ENCODE data around the gene ZSWIM8. TPM values are rescaled to one million over a fixed set of nuclear protein-coding genes. Genes with fewer than 3 reads are reported as not detected.
"Not testable (repeated sequence)": the region's sequence is repeated elsewhere in the genome, so short reads cannot be mapped to it uniquely, and the experiment has no call there.

The ZSWIM8 gene
- total and polyA plus RNA-seq, 4 experiments from 2014 or later, result 4.5 to 100 (median 58.9) TPM

DNA sequence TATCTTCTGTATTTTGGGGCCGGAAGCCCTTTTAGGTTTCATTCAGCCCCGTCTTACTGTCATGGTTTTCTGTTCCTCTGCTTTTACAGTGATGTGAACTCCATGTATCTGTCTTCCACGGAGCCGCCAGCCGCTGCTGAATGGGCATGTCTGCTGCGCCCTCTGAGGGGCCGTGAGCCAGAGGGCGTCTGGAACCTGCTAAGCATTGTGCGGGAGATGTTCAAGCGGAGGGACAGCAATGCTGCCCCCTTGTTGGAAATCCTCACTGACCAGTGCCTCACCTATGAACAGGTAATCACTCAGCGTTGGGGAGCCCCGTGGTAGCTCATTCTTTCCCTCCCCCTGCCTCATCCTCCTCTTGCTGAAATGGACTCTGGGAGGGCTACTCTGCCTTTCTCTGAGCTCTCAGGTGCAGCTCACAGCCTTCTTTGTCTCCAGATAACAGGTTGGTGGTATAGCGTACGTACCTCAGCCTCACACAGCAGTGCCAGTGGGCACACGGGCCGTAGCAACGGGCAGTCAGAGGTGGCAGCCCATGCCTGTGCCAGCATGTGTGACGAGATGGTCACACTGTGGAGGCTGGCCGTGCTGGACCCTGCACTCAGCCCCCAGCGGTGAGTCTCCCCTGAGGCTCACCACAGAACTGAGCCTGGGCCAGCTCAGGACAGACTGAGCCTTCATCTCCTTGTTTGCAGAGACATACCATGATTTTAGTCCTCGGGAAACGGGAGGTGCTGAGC is 5.7 kb downstream of the ZSWIM8 start:
- H3K27ac ChIP-seq (ENCODE audit: low read depth, low read length), result no peak overlapping the region
- H3K27me3 Mint-ChIP-seq, result no peaks in the 10 kb centered on the region
- peaks cover 15 to 25% (median 17%) of the 10 kb centered on the region in 4 donors for H3K4me1 Mint-ChIP-seq
- H3K9me3 ChIP-seq (ENCODE audit: control insufficient read depth in 1 of 2, low read length in 2 of 2), result no peaks in the 10 kb centered on the region
- peaks cover 66% of the 10 kb centered on the region for H3K36me3 ChIP-seq (ENCODE audit: insufficient read depth, low read length)
- ChIA-PET CTCF (ENCODE audit: partially characterized antibody) (no interaction called here), POLR2A (ENCODE audit: partially characterized antibody) (interaction anchor here (1.2 kb wide), 1 partner anchor 19 kb away, joined by 5 read pairs; a partner anchor contains a TSS)
- intact Hi-C loops (cut with micrococcal nuclease), result no loop called here
- H3K9me3 Mint-ChIP-seq, result no peaks in the 10 kb centered on the region
- no peak for DNase-seq
- H3K27ac Mint-ChIP-seq, result no peak overlapping the region
- peaks cover 42 to 67% of the 10 kb centered on the region in 2 donors for H3K36me3 Mint-ChIP-seq
- no peak overlapping the region for H3K4me3 ChIP-seq (ENCODE audit: low read length in 2 of 2)
- H3K27me3 ChIP-seq (ENCODE audit: insufficient read depth, low read length), result no peaks in the 10 kb centered on the region
- H3K4me1 ChIP-seq (ENCODE audit: insufficient read depth, low read length), result peaks cover 23% of the 10 kb centered on the region
- H3K4me3 Mint-ChIP-seq, result no peak overlapping the region

GRCh38 chr10:73791871-73792400 is 6.5 kb downstream of the ZSWIM8 start:
- intact Hi-C loops (cut with micrococcal nuclease), result no loop called here
- Mint-ChIP-seq H3K36me3 (peaks cover 42 to 68% of the 10 kb centered on the region in 2 donors), H3K4me3 (no peak overlapping the region), H3K9me3 (no peaks in the 10 kb centered on the region), H3K27ac (no peak overlapping the region), H3K4me1 (peaks cover 9 to 16% (median 10%) of the 10 kb centered on the region in 4 donors), H3K27me3 (no peaks in the 10 kb centered on the region)
- ChIA-PET CTCF (ENCODE audit: partially characterized antibody) (interaction anchor here (1.1 kb wide), 1 partner anchor 88 kb away, joined by 3 read pairs; no protein-coding TSS in a partner anchor), POLR2A (ENCODE audit: partially characterized antibody) (interaction anchor here (1.2 to 1.3 kb wide), 2 partner anchors 18 to 20 kb away, joined by 4 to 5 read pairs; a partner anchor contains a TSS)
- no peak for DNase-seq
- H3K9me3 ChIP-seq (ENCODE audit: control insufficient read depth in 1 of 2, low read length in 2 of 2), result no peaks in the 10 kb centered on the region
- no peaks in the 10 kb centered on the region for H3K27me3 ChIP-seq (ENCODE audit: insufficient read depth, low read length)
- H3K4me1 ChIP-seq (ENCODE audit: insufficient read depth, low read length), result peaks cover 14% of the 10 kb centered on the region
- H3K4me3 ChIP-seq (ENCODE audit: low read length in 2 of 2), result no peak overlapping the region
- H3K27ac ChIP-seq (ENCODE audit: low read depth, low read length), result no peak overlapping the region
- H3K36me3 ChIP-seq (ENCODE audit: insufficient read depth, low read length), result peaks cover 71% of the 10 kb centered on the region

GRCh38 chr10:73793456-73793855 is 8.1 kb downstream of the ZSWIM8 start:
- no peaks in the 10 kb centered on the region for H3K9me3 Mint-ChIP-seq
- Histone ChIP-seq H3K4me1 (ENCODE audit: insufficient read depth, low read length) (peaks cover under 1% of the 10 kb centered on the region), H3K9me3 (ENCODE audit: control insufficient read depth in 1 of 2, low read length in 2 of 2) (no peaks in the 10 kb centered on the region), H3K36me3 (ENCODE audit: insufficient read depth, low read length) (peaks cover 83% of the 10 kb centered on the region), H3K4me3 (ENCODE audit: low read length in 2 of 2) (no peak overlapping the region), H3K27me3 (ENCODE audit: insufficient read depth, low read length) (no peaks in the 10 kb centered on the region), H3K27ac (ENCODE audit: low read depth, low read length) (no peak overlapping the region)
- peaks cover 0 to 6% (median 3%) of the 10 kb centered on the region in 4 donors for H3K4me1 Mint-ChIP-seq
- intact Hi-C loops (cut with micrococcal nuclease), result no loop called here
- H3K36me3 Mint-ChIP-seq, result peaks cover 42 to 79% of the 10 kb centered on the region in 2 donors
- H3K27ac Mint-ChIP-seq, result peak overlapping the region in 4 of 7 donors; percentile 39 to 65 (median 45)
- no peaks in the 10 kb centered on the region for H3K27me3 Mint-ChIP-seq
- H3K4me3 Mint-ChIP-seq, result no peak overlapping the region
- no peak for DNase-seq
- ChIA-PET POLR2A (ENCODE audit: partially characterized antibody) (interaction anchor here (1.3 to 1.8 kb wide), 2 partner anchors 21 to 25 kb away, joined by 3 to 5 read pairs; a partner anchor contains a TSS), CTCF (ENCODE audit: partially characterized antibody) (interaction anchor here (1.2 to 2.4 kb wide), 2 partner anchors 8 to 10 kb away, joined by 3 to 5 read pairs; partner anchors contain the start of gene ZSWIM8)

GRCh38 chr10:73795491-73795890 is 10.1 kb downstream of the ZSWIM8 start:
- Mint-ChIP-seq H3K36me3 (peaks cover 31 to 71% of the 10 kb centered on the region in 2 donors), H3K27ac (peak overlapping the region in 1 of 7 donors; percentile 60)
- H3K4me3 Mint-ChIP-seq; H3K27me3 ChIP-seq (ENCODE audit: insufficient read depth, low read length); H3K27me3 Mint-ChIP-seq; H3K4me3 ChIP-seq (ENCODE audit: low read length in 2 of 2); intact Hi-C loops (cut with micrococcal nuclease); DNase-seq; H3K4me1 Mint-ChIP-seq; H3K4me1 ChIP-seq (ENCODE audit: insufficient read depth, low read length); H3K9me3 Mint-ChIP-seq; H3K27ac ChIP-seq (ENCODE audit: low read depth, low read length); H3K9me3 ChIP-seq (ENCODE audit: control insufficient read depth in 1 of 2, low read length in 2 of 2): not testable (repeated sequence)
- H3K36me3 ChIP-seq (ENCODE audit: insufficient read depth, low read length), result peaks cover 75% of the 10 kb centered on the region
- ChIA-PET POLR2A (ENCODE audit: partially characterized antibody) (interaction anchor here (0.7 to 2.0 kb wide), 6 partner anchors 9 to 64 kb away, joined by 3 to 10 read pairs (median 6); partner anchors contain the start of gene ZSWIM8), CTCF (ENCODE audit: partially characterized antibody) (interaction anchor here (2.4 kb wide), 1 partner anchor 10 kb away, joined by 5 read pairs; the partner anchor contains the start of gene ZSWIM8)

- Mint-ChIP-seq H3K27ac (peak overlapping the region in 3 of 7 donors; percentile 45 to 80 (median 74)), H3K36me3 (peaks cover 27 to 71% of the 10 kb centered on the region in 2 donors)
- H3K4me3 ChIP-seq (ENCODE audit: low read length in 2 of 2); H3K27ac ChIP-seq (ENCODE audit: low read depth, low read length); H3K4me1 ChIP-seq (ENCODE audit: insufficient read depth, low read length); H3K27me3 ChIP-seq (ENCODE audit: insufficient read depth, low read length); H3K9me3 ChIP-seq (ENCODE audit: control insufficient read depth in 1 of 2, low read length in 2 of 2); DNase-seq; H3K4me3 Mint-ChIP-seq; CTCF ChIA-PET (ENCODE audit: partially characterized antibody); H3K9me3 Mint-ChIP-seq; H3K27me3 Mint-ChIP-seq; H3K4me1 Mint-ChIP-seq; intact Hi-C loops (cut with micrococcal nuclease): not testable (repeated sequence)
- H3K36me3 ChIP-seq (ENCODE audit: insufficient read depth, low read length), result peaks cover 73% of the 10 kb centered on the region
- POLR2A ChIA-PET (ENCODE audit: partially characterized antibody), result interaction anchor here (0.7 to 1.7 kb wide), 3 partner anchors 9 to 65 kb away, joined by 3 to 6 read pairs (median 3); no protein-coding TSS in a partner anchor
Observed at GRCh38 chr10:73796035-73796434, 10.6 kb downstream of the ZSWIM8 start.

- Mint-ChIP-seq H3K27ac (peak overlapping the region in 2 of 7 donors; percentile 45 to 74), H3K36me3 (peaks cover 22 to 71% of the 10 kb centered on the region in 2 donors), H3K4me1 (peaks cover 0 to 3% (median 1%) of the 10 kb centered on the region in 4 donors), H3K9me3 (no peaks in the 10 kb centered on the region), H3K27me3 (no peaks in the 10 kb centered on the region), H3K4me3 (no peak overlapping the region)
- POLR2A ChIA-PET (ENCODE audit: partially characterized antibody), result interaction anchor here (1.7 to 2.1 kb wide), 2 partner anchors 10 to 25 kb away, joined by 6 to 7 read pairs; a partner anchor contains a TSS
- Histone ChIP-seq H3K4me3 (ENCODE audit: low read length in 2 of 2) (no peak overlapping the region), H3K27ac (ENCODE audit: low read depth, low read length) (no peak overlapping the region), H3K36me3 (ENCODE audit: insufficient read depth, low read length) (peaks cover 73% of the 10 kb centered on the region), H3K4me1 (ENCODE audit: insufficient read depth, low read length) (no peaks in the 10 kb centered on the region), H3K9me3 (ENCODE audit: control insufficient read depth in 1 of 2, low read length in 2 of 2) (no peaks in the 10 kb centered on the region), H3K27me3 (ENCODE audit: insufficient read depth, low read length) (no peaks in the 10 kb centered on the region)
- intact Hi-C loops (cut with micrococcal nuclease), result no loop called here
- no peak for DNase-seq
- CTCF ChIA-PET (ENCODE audit: partially characterized antibody), result no interaction called here
Observed at GRCh38 chr10:73796766-73797165, 11.4 kb downstream of the ZSWIM8 start.

Measured in CD4-positive, alpha-beta memory T cell (primary cell).